ENCODE measurements around the gene CBX7. TPM values are rescaled to one million over a fixed set of nuclear protein-coding genes. Genes with fewer than 3 reads are reported as not detected.

Gene CBX7
- total and polyA plus RNA-seq, 4 donors: 2.2 to 21.8 (median 14.9) TPM

DNA sequence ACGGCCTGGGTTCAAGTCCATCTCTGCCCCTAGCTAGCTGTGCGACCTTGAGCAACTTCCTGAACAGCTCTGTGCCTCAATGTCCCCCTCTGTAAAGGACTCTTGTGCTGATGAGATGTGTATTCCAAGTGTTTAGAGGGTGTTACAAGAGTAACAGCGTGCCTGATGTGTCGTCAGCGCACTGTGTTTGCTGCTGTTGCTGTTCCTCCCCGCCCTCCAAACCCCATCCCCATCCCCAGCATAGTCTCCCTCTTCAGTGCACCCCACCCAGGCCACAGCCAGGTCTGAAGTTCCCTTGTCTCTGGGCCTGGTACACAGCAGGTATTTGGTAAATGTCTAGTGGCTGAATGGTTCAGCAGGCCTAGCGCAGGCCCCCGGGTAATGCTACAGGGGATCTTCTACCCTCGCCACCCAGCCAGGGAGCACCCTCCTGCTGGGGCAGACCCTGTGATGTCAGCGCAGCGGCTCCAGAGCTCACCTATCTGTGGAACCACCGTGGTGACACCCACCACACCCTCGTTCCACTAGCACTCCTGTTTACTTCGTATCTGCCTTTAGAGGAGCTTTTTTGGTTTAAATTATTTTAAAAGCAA, 10.3 kb downstream of the CBX7 start:
- no peak overlapping the region for H3K4me3 ChIP-seq (ENCODE audit: low read depth in 1 of 3, low read length in 3 of 3)
- no peaks in the 10 kb centered on the region for H3K9me3 ChIP-seq (ENCODE audit: control insufficient read depth in 4 of 4, low read length in 3 of 4)
- H3K9ac ChIP-seq (ENCODE audit: low read depth in 1 of 2, low read length in 2 of 2): no peak overlapping the region
- peak; percentile 68 for DNase-seq (ENCODE audit: low spot score)
- H3K27me3 ChIP-seq (ENCODE audit: control insufficient read depth in 4 of 4, insufficient read depth in 4 of 4, low read length in 3 of 4): no peaks in the 10 kb centered on the region
- TF ChIP-seq JUND (IDR thresholded peaks at IDR 0.05): no peak
- TF ChIP-seq, protein P1, sequence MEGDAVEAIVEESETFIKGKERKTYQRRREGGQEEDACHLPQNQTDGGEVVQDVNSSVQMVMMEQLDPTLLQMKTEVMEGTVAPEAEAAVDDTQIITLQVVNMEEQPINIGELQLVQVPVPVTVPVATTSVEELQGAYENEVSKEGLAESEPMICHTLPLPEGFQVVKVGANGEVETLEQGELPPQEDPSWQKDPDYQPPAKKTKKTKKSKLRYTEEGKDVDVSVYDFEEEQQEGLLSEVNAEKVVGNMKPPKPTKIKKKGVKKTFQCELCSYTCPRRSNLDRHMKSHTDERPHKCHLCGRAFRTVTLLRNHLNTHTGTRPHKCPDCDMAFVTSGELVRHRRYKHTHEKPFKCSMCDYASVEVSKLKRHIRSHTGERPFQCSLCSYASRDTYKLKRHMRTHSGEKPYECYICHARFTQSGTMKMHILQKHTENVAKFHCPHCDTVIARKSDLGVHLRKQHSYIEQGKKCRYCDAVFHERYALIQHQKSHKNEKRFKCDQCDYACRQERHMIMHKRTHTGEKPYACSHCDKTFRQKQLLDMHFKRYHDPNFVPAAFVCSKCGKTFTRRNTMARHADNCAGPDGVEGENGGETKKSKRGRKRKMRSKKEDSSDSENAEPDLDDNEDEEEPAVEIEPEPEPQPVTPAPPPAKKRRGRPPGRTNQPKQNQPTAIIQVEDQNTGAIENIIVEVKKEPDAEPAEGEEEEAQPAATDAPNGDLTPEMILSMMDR (IDR thresholded peaks at IDR 0.05; ENCODE audit: low read depth, low read length, missing input control): no peak
- no peak for TF ChIP-seq SP1 (IDR thresholded peaks at IDR 0.05)
- TF ChIP-seq NR2F2 (IDR thresholded peaks at IDR 0.05): no peak
- TF ChIP-seq, protein P2, sequence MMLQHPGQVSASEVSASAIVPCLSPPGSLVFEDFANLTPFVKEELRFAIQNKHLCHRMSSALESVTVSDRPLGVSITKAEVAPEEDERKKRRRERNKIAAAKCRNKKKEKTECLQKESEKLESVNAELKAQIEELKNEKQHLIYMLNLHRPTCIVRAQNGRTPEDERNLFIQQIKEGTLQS (IDR thresholded peaks at IDR 0.05): no peak
- TF ChIP-seq GABPA (IDR thresholded peaks at IDR 0.05 in 1 of 2, conservative IDR thresholded peaks at IDR 0.05 in 1 of 2): no peak
- TF ChIP-seq EGR1 (IDR thresholded peaks at IDR 0.05; ENCODE audit: low read depth in 2 of 2): no peak
- TF ChIP-seq HNF4A (conservative IDR thresholded peaks at IDR 0.05): no peak
- TF ChIP-seq RXRA (IDR thresholded peaks at IDR 0.05): no peak
- TF ChIP-seq FOXA1 (IDR thresholded peaks at IDR 0.05): no peak
- TF ChIP-seq YY1 (IDR thresholded peaks at IDR 0.05): no peak
- TF ChIP-seq, protein P3, sequence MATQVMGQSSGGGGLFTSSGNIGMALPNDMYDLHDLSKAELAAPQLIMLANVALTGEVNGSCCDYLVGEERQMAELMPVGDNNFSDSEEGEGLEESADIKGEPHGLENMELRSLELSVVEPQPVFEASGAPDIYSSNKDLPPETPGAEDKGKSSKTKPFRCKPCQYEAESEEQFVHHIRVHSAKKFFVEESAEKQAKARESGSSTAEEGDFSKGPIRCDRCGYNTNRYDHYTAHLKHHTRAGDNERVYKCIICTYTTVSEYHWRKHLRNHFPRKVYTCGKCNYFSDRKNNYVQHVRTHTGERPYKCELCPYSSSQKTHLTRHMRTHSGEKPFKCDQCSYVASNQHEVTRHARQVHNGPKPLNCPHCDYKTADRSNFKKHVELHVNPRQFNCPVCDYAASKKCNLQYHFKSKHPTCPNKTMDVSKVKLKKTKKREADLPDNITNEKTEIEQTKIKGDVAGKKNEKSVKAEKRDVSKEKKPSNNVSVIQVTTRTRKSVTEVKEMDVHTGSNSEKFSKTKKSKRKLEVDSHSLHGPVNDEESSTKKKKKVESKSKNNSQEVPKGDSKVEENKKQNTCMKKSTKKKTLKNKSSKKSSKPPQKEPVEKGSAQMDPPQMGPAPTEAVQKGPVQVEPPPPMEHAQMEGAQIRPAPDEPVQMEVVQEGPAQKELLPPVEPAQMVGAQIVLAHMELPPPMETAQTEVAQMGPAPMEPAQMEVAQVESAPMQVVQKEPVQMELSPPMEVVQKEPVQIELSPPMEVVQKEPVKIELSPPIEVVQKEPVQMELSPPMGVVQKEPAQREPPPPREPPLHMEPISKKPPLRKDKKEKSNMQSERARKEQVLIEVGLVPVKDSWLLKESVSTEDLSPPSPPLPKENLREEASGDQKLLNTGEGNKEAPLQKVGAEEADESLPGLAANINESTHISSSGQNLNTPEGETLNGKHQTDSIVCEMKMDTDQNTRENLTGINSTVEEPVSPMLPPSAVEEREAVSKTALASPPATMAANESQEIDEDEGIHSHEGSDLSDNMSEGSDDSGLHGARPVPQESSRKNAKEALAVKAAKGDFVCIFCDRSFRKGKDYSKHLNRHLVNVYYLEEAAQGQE (IDR thresholded peaks at IDR 0.05): no peak
- H3K4me1 ChIP-seq (ENCODE audit: control insufficient read depth in 4 of 4, insufficient read depth in 4 of 4, low read length in 3 of 4): peaks cover 5 to 20% (median 13%) of the 10 kb centered on the region in 4 donors
- WGBS: 96% methylated on average over 14 of the region's 14 CpGs
- H3K36me3 ChIP-seq (ENCODE audit: control insufficient read depth in 4 of 4, insufficient read depth in 3 of 4, low read depth in 1 of 4, low read length in 3 of 4): no peaks in the 10 kb centered on the region
- no peak overlapping the region for H3K27ac ChIP-seq (ENCODE audit: low read depth in 1 of 2, low read length in 2 of 2)

DNA sequence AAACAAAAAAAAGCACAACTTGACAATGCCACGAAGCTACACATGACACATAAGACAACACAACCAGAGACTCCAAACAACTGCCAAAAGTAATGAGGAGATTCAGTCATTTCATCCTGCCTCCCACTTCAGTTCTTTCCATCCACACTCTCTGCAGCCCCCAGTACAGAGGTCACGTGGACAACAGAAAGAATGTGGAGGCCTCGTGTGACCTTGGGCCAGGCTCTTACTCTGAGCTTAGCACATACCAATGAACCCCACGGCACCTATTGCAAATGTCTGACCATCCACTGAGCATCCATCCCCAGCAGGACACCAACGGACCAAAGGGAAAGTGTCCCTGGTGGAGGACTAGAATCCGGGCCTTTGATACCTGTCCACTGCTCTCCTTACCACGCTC, 12.5 kb downstream of the CBX7 start:
- TF ChIP-seq GABPA (IDR thresholded peaks at IDR 0.05 in 1 of 2, conservative IDR thresholded peaks at IDR 0.05 in 1 of 2) (no peak), HNF4A (conservative IDR thresholded peaks at IDR 0.05) (no peak), YY1 (IDR thresholded peaks at IDR 0.05) (no peak), FOXA1 (IDR thresholded peaks at IDR 0.05) (no peak), HNF4G (IDR thresholded peaks at IDR 0.05) (no peak)
- TF ChIP-seq, protein P1 (IDR thresholded peaks at IDR 0.05; ENCODE audit: low read depth, low read length, missing input control): no peak
- TF ChIP-seq, protein P4, sequence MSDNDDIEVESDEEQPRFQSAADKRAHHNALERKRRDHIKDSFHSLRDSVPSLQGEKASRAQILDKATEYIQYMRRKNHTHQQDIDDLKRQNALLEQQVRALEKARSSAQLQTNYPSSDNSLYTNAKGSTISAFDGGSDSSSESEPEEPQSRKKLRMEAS (IDR thresholded peaks at IDR 0.05): no peak
- H3K9me3 ChIP-seq (ENCODE audit: control insufficient read depth in 4 of 4, low read length in 3 of 4): no peaks in the 10 kb centered on the region
- peaks cover 0 to 7% (median 4%) of the 10 kb centered on the region in 4 donors for H3K4me1 ChIP-seq (ENCODE audit: control insufficient read depth in 4 of 4, insufficient read depth in 4 of 4, low read length in 3 of 4)
- no peak for DNase-seq (ENCODE audit: low spot score)
- H3K27ac ChIP-seq (ENCODE audit: low read depth in 1 of 2, low read length in 2 of 2): no peak overlapping the region
- H3K4me3 ChIP-seq (ENCODE audit: low read depth in 1 of 3, low read length in 3 of 3): no peak overlapping the region
- no peak overlapping the region for H3K9ac ChIP-seq (ENCODE audit: low read depth in 1 of 2, low read length in 2 of 2)
- WGBS: 92% methylated on average over 7 of the region's 7 CpGs
- H3K36me3 ChIP-seq (ENCODE audit: control insufficient read depth in 4 of 4, insufficient read depth in 3 of 4, low read depth in 1 of 4, low read length in 3 of 4): no peaks in the 10 kb centered on the region
- H3K27me3 ChIP-seq (ENCODE audit: control insufficient read depth in 4 of 4, insufficient read depth in 4 of 4, low read length in 3 of 4): no peaks in the 10 kb centered on the region
